H1 (cell line): ENCODE results near the gene PXK. TPM values are rescaled to one million over a fixed set of nuclear protein-coding genes. Genes with fewer than 3 reads are reported as not detected.

ENCODE experiments used
- CTCF ChIA-PET: fragments of 300-600 bp; sonication (Branson Sonifier 250); formaldehyde crosslinking; loops from one replicate; lab custom pipeline; 2021; ENCODE audit not compliant: partially characterized antibody; lab: Charles Lee
- POLR2A ChIA-PET: fragments of 300-600 bp; sonication (Branson Sonifier 250); formaldehyde crosslinking; loops from one replicate; lab custom pipeline; 2021; ENCODE audit warnings: inconsistent platforms; ENCODE audit not compliant: partially characterized antibody; lab: Charles Lee
- DNase-seq, 2 experiments: peaks; one replicate each; pipeline versions ENCODE4 v3.0.0 to v3.0.0-alpha.2; 2010 to 2022; ENCODE audit warnings: low spot score in 2 of 2, low read depth in 1 of 2, mixed read lengths in 1 of 2
- FAIRE-seq: peaks from 2 replicates; lab custom pipeline; 2011; peaks lifted over from hg19 to GRCh38; lab: Jason Lieb, UNC
- H2AFZ ChIP-seq: 2 replicates; pipeline ENCODE4 v1.8.1; 2012; ENCODE audit warnings: low read length, inconsistent platforms
- H2AK5ac ChIP-seq: 2 replicates; pipeline ENCODE4 v1.6.1; 2013; ENCODE audit warnings: low read depth, low read length
- H2BK120ac ChIP-seq: replicated peaks from 2 replicates; pipeline ENCODE3; 2013; ENCODE audit warnings: low read depth, low read length, inconsistent platforms
- H2BK12ac ChIP-seq: 2 replicates; pipeline ENCODE4 v1.6.1; 2013; ENCODE audit warnings: low read depth, low read length
- H2BK15ac ChIP-seq: 2 replicates; pipeline ENCODE4 v1.6.1; 2013; ENCODE audit warnings: low read length
- H2BK20ac ChIP-seq: 2 replicates; pipeline ENCODE4 v1.6.1; 2013; ENCODE audit warnings: low read length
- H2BK5ac ChIP-seq: 2 replicates; pipeline ENCODE4 v1.6.1; 2013; ENCODE audit warnings: low read depth, low read length
- H3K14ac ChIP-seq: 2 replicates; pipeline ENCODE4 v1.6.1; 2013; ENCODE audit warnings: inconsistent platforms; ENCODE audit not compliant: insufficient read length
- H3K18ac ChIP-seq: 2 replicates; pipeline ENCODE4 v1.6.1; 2013; ENCODE audit warnings: low read length; ENCODE audit errors: extremely low read depth
- H3K23ac ChIP-seq: 2 replicates; pipeline ENCODE4 v1.6.1; 2013; ENCODE audit warnings: inconsistent platforms; ENCODE audit not compliant: insufficient read length
- H3K23me2 ChIP-seq: 2 replicates; pipeline ENCODE4 v1.6.1; 2013; ENCODE audit warnings: low read depth, low read length
- H3K27ac ChIP-seq: 2 replicates; pipeline ENCODE4 v1.6.1; 2011; ENCODE audit warnings: low read depth, low read length, inconsistent platforms
- H3K27me3 ChIP-seq, 4 experiments: replicated peaks in 1 of 4; 1 replicate in 1 of 4; 2 replicates in 3 of 4; pipeline versions ENCODE4 v1.6.1 to v1.8.1; 2011 to 2013; ENCODE audit warnings: low read length in 3 of 4, mild to moderate bottlenecking in 3 of 4, inconsistent platforms in 2 of 4, mixed read lengths in 2 of 4, moderate library complexity in 1 of 4; ENCODE audit not compliant: control insufficient read depth in 3 of 4, insufficient read depth in 3 of 4; ENCODE audit errors: extremely low read depth in 1 of 4
- H3K36me3 ChIP-seq, 4 experiments: 2 replicates each; pipeline versions ENCODE4 v1.6.1 to v1.8.1; 2011 to 2013; ENCODE audit warnings: mild to moderate bottlenecking in 4 of 4, low read length in 3 of 4, moderate library complexity in 2 of 4, control low read depth in 1 of 4, inconsistent platforms in 1 of 4; ENCODE audit not compliant: insufficient read depth in 4 of 4, control insufficient read depth in 2 of 4
- H3K4ac ChIP-seq: replicated peaks from 2 replicates; pipeline ENCODE3; 2013; ENCODE audit warnings: low read length, low read depth, mixed read lengths, inconsistent platforms; ENCODE audit not compliant: insufficient read length
- H3K4me1 ChIP-seq, 4 experiments: replicated peaks in 1 of 4; 1 replicate in 1 of 4; 2 replicates in 3 of 4; pipeline versions ENCODE4 v1.6.1 to v1.8.1; 2011 to 2013; ENCODE audit warnings: low read length in 3 of 4, inconsistent platforms in 2 of 4, mixed read lengths in 1 of 4; ENCODE audit not compliant: insufficient read depth in 4 of 4, control insufficient read depth in 3 of 4
- H3K4me2 ChIP-seq, 2 experiments: 2 replicates each; pipeline versions ENCODE4 v1.6.1 to v1.8.1; 2011 to 2013; ENCODE audit warnings: low read depth in 2 of 2, low read length in 2 of 2, control low read depth in 1 of 2, inconsistent platforms in 1 of 2, mild to moderate bottlenecking in 1 of 2; ENCODE audit not compliant: insufficient read depth in 1 of 2
- H3K4me3 ChIP-seq, 4 experiments: fragments of 200-600, 300-600 bp in 1 of 4; sonication (generic), shearing (Covaris generic), sonication (Bioruptor Twin) in 1 of 4; 2 replicates each; pipeline versions ENCODE4 v1.5.1 to v1.8.1; 2011 to 2016; ENCODE audit warnings: low read length in 4 of 4, low read depth in 3 of 4, control low read depth in 2 of 4, inconsistent platforms in 2 of 4, mild to moderate bottlenecking in 2 of 4, mixed read lengths in 1 of 4, moderate library complexity in 1 of 4; ENCODE audit not compliant: insufficient read depth in 2 of 4; ENCODE audit errors: extremely low read depth in 1 of 4
- H3K56ac ChIP-seq: replicated peaks from 2 replicates; pipeline ENCODE3; 2013; ENCODE audit warnings: low read depth, mild to moderate bottlenecking, mixed read lengths, low read length, inconsistent platforms; ENCODE audit not compliant: insufficient read length
- H3K79me1 ChIP-seq: 2 replicates; pipeline ENCODE4 v1.6.1; 2013; ENCODE audit warnings: low read depth, low read length, control low read depth
- H3K79me2 ChIP-seq, 2 experiments: 2 replicates each; pipeline versions ENCODE4 v1.6.1 to v1.8.1; 2012 to 2013; ENCODE audit warnings: low read length in 2 of 2, mild to moderate bottlenecking in 2 of 2, inconsistent platforms in 1 of 2; ENCODE audit not compliant: insufficient read depth in 2 of 2, control insufficient read depth in 1 of 2
- H3K9ac ChIP-seq, 4 experiments: replicated peaks in 1 of 4; 1 replicate in 1 of 4; 2 replicates in 3 of 4; pipeline versions ENCODE4 v1.6.1 to v1.8.1; 2011 to 2013; ENCODE audit warnings: low read depth in 3 of 4, low read length in 3 of 4, control low read depth in 2 of 4, mild to moderate bottlenecking in 2 of 4, moderate library complexity in 2 of 4, inconsistent platforms in 1 of 4; ENCODE audit errors: extremely low read depth in 1 of 4
- H3K9me3 ChIP-seq, 2 experiments: 2 replicates each; pipeline versions ENCODE4 v1.6.1 to v1.8.1; 2012 to 2013; ENCODE audit warnings: mild to moderate bottlenecking in 2 of 2, moderate library complexity in 2 of 2, control low read depth in 1 of 2, inconsistent platforms in 1 of 2, low read depth in 1 of 2, low read length in 1 of 2, mixed read lengths in 1 of 2; ENCODE audit not compliant: insufficient read depth in 2 of 2
- H4K20me1 ChIP-seq, 2 experiments: replicated peaks in 1 of 2; 2 replicates each; pipeline versions ENCODE3 to v1.8.1; 2011 to 2013; ENCODE audit warnings: inconsistent platforms in 2 of 2, low read length in 2 of 2, mild to moderate bottlenecking in 1 of 2; ENCODE audit not compliant: insufficient read depth in 2 of 2, control insufficient read depth in 1 of 2
- H4K5ac ChIP-seq: 2 replicates; pipeline ENCODE4 v1.6.1; 2013; ENCODE audit warnings: low read length, low read depth, mixed read lengths, inconsistent platforms; ENCODE audit not compliant: insufficient read length
- H4K8ac ChIP-seq: 2 replicates; pipeline ENCODE4 v1.8.0; 2013; ENCODE audit warnings: mild to moderate bottlenecking, moderate library complexity, low read length, inconsistent platforms; ENCODE audit not compliant: insufficient read depth; ENCODE audit errors: extremely low read depth
- H4K91ac ChIP-seq: replicated peaks from 2 replicates; pipeline ENCODE3; 2013; ENCODE audit warnings: low read length, mixed read lengths, inconsistent platforms; ENCODE audit not compliant: insufficient read length
- ATF3 ChIP-seq: IDR thresholded peaks from 2 replicates; pipeline ENCODE4 v1.6.1; 2011; ENCODE audit warnings: low read depth, mild to moderate bottlenecking, low read length; ENCODE audit not compliant: insufficient read depth
- CBX5 ChIP-seq: fragments of 300-800, 300-1000 bp; sonication (generic); IDR thresholded peaks from 2 replicates; pipeline ENCODE4 v1.7.1; 2016; ENCODE audit warnings: antibody characterized with exemption, low read length, low read depth
- EGR1 ChIP-seq: IDR thresholded peaks from 2 replicates; pipeline ENCODE4 v1.6.1; 2011; ENCODE audit warnings: low read depth, low read length, borderline replicate concordance
- GTF2F1 ChIP-seq: IDR thresholded peaks from 2 replicates; pipeline ENCODE4 v1.6.1; 2012; ENCODE audit warnings: low read depth, low read length, improper control_type of control experiment, borderline replicate concordance
- NRF1 ChIP-seq: IDR thresholded peaks from 2 replicates; pipeline ENCODE4 v1.6.1; 2011; ENCODE audit warnings: mild to moderate bottlenecking, low read depth, low read length, improper control_type of control experiment
- POU5F1 ChIP-seq: IDR thresholded peaks from 2 replicates; pipeline ENCODE4 v1.6.1; 2011; ENCODE audit warnings: low read depth, mild to moderate bottlenecking, low read length, moderate library complexity
- RBBP5 ChIP-seq: IDR thresholded peaks from 2 replicates; pipeline ENCODE4 v1.7.1; 2012; ENCODE audit warnings: low read depth, mild to moderate bottlenecking, inconsistent platforms, low read length, moderate library complexity, borderline replicate concordance
- SAP30 ChIP-seq: fragments of 300-600 bp; sonication (generic); IDR thresholded peaks from 2 replicates; pipeline ENCODE4 v1.7.1; 2012; ENCODE audit warnings: low read length, moderate library complexity, mild to moderate bottlenecking, inconsistent platforms; ENCODE audit not compliant: insufficient read depth, insufficient replicate concordance
- SIRT6 ChIP-seq: IDR thresholded peaks from one replicate; pipeline ENCODE4 v1.7.1; 2012; ENCODE audit warnings: low read length, inconsistent platforms
- SP1 ChIP-seq: IDR thresholded peaks from 2 replicates; pipeline ENCODE4 v1.6.1; 2011; ENCODE audit warnings: low read depth, low read length
- SP4 ChIP-seq: IDR thresholded peaks from 2 replicates; pipeline ENCODE4 v1.6.1; 2012; ENCODE audit warnings: low read length, inconsistent platforms
- SRF ChIP-seq: IDR thresholded peaks from 2 replicates; pipeline ENCODE4 v1.6.1; 2011; ENCODE audit warnings: mild to moderate bottlenecking, low read depth, low read length, moderate library complexity
- YY1 ChIP-seq: IDR thresholded peaks from 2 replicates; pipeline ENCODE4 v1.6.1; 2011; ENCODE audit warnings: low read depth, mild to moderate bottlenecking, low read length
- WGBS, 2 experiments: shearing (Covaris generic) in 1 of 2; methylation state at CpG; one replicate each; pipeline versions ENCODE4 v1.1.6 to v1.1.7; 2013 to 2015; ENCODE audit warnings: low lambda C conversion rate in 2 of 2, mixed read lengths in 2 of 2, inconsistent platforms in 1 of 2, low coverage in 1 of 2, missing lambda C conversion rate in 1 of 2; ENCODE audit not compliant: insufficient replicate concordance in 2 of 2, insufficient coverage in 1 of 2, insufficient read length in 1 of 2; ENCODE audit errors: extremely low coverage in 1 of 2, missing lambda C conversion rate in 1 of 2; 5-methylcytosine and 5-hydroxymethylcytosine counted together
- polyA plus RNA-seq, 7 experiments: library from polyadenylated mRNA; depleted of rRNA in 3 of 7; stranded (reverse) in 5 of 7; unstranded in 2 of 7; fragments of >200 nt in 5 of 7; fragments of 200-250 nt in 2 of 7; gene quantifications; 1 replicate in 5 of 7; 2 replicates in 1 of 7; 4 replicates in 1 of 7; pipeline versions ENCODE4 v1.2.1 to v1.2.3, GENCODE V29; 2011 to 2013; ENCODE audit warnings: missing spikeins in 2 of 7, mixed read lengths in 2 of 7
- total RNA-seq: library from RNA; stranded (reverse); fragmentation: NEBNext Ultra II Directional; extraction: Animal tissue kit (Norgen Biotek cat#: 25700); gene quantifications from 2 replicates; pipeline ENCODE4 v1.2.1, GENCODE V29; 2021

The PXK gene
- total and polyA plus RNA-seq, 2 of the 8 experiments (the other 6 are each of a cell fraction or from before 2014, with no cell fraction given), result 3.5 to 7.1 TPM

GRCh38 chr3:58391156-58391865 is 58.6 kb downstream of the PXK start:
- H3K36me3 ChIP-seq, result no peaks in the 10 kb centered on the region
- ChIA-PET POLR2A (interaction anchor here (0.6 to 0.8 kb wide), 2 partner anchors 10 to 66 kb away, joined by 3 read pairs; no protein-coding TSS in a partner anchor), CTCF (interaction anchor here (0.8 to 1.1 kb wide), 2 partner anchors 30 to 104 kb away, joined by 3 to 5 read pairs; no protein-coding TSS in a partner anchor)
- 83% methylated on average over 3 of the region's 3 CpGs; no CpG with 5 or more reads in 1 of the 2 experiments for WGBS, 2 experiments
- peaks cover 2 to 13% (median 10%) of the 10 kb centered on the region in 4 experiments; a peak in 5 of 7 replicates for H3K4me1 ChIP-seq
- no peak overlapping the region for H3K4me2 ChIP-seq
- no peaks in the 10 kb centered on the region for H3K23me2 ChIP-seq
- H3K56ac ChIP-seq, result no peak overlapping the region
- no peaks in the 10 kb centered on the region for H3K9me3 ChIP-seq
- no peak overlapping the region for H2AK5ac ChIP-seq
- H3K9ac ChIP-seq, result no peak overlapping the region
- no peak overlapping the region for H3K4me3 ChIP-seq
- no peak overlapping the region for H2BK12ac ChIP-seq
- no peak overlapping the region for H3K23ac ChIP-seq
- H3K27me3 ChIP-seq, result no peaks in the 10 kb centered on the region
- no peaks in the 10 kb centered on the region for H4K20me1 ChIP-seq
- H4K8ac ChIP-seq, result no peak overlapping the region
- no peaks in the 10 kb centered on the region for H3K79me2 ChIP-seq
- no peaks in the 10 kb centered on the region for H3K79me1 ChIP-seq
- H2AFZ ChIP-seq, result no peak overlapping the region
- FAIRE-seq (no peak), DNase-seq (no peak)
- H3K4ac ChIP-seq, result no peak overlapping the region
- H2BK5ac ChIP-seq, result no peak overlapping the region
- no peak overlapping the region for H2BK20ac ChIP-seq
- no peak overlapping the region for H2BK120ac ChIP-seq
- no peak overlapping the region for H4K91ac ChIP-seq
- no peak overlapping the region for H4K5ac ChIP-seq
- no peak overlapping the region for H3K14ac ChIP-seq
- no peak overlapping the region for H3K27ac ChIP-seq
- H3K18ac ChIP-seq, result no peak overlapping the region
- H2BK15ac ChIP-seq, result no peak overlapping the region
- TF ChIP-seq SRF (no peak), EGR1 (no peak), CBX5 (no peak), GTF2F1 (no peak), SP4 (no peak), POU5F1 (no peak), RBBP5 (no peak), SIRT6 (no peak), YY1 (no peak), SAP30 (no peak), NRF1 (no peak), SP1 (no peak), ATF3 (no peak)
